HG03460 (cell line): Measurements from ENCODE around the gene ARGFX.
"Not testable (repeated sequence)": the region's sequence is repeated elsewhere in the genome, so short reads cannot be mapped to it uniquely, and the experiment has no call there.

Experiments
- ATAC-seq: cut with Tn5 transposase; IDR thresholded peaks from one replicate; pipeline ENCODE4 v1.9.1; 2021; ENCODE audit not compliant: unreplicated experiment

The ARGFX gene

DNA sequence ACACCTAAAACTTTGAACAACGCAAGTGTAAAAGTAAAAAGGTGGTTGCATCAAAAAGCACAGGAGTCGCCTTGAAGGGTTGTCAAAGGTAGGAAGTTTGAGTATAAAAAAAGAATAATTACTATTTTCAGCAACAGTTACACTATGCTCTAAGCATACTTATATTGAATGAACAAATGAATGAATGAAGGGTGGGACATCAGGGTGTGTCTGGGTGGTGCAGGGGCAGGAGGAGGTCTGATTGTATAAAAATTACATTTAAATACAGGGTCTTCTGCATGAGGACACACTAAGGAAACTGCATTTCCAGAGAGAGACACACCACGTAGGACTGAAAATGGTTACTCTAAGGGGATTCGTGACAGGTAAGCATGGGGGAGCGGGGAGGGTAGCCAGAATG, at the start of gene ARGFX:
ARGFX (plus strand) TSS at position 301 of the 400 bp plus-strand sequence. CDS start 2,765 bp downstream, outside the sequence.
- ATAC-seq, result no peak

GRCh38 chr3:121517953-121518655, 49.6 kb upstream of the ARGFX start:
- ATAC-seq, result no peak

GRCh38 chr3:121520510-121520909, 47.2 kb upstream of the ARGFX start:
- no peak for ATAC-seq

- no peak for ATAC-seq
Observed at GRCh38 chr3:121529308-121529707, 38.4 kb upstream of the ARGFX start.

DNA sequence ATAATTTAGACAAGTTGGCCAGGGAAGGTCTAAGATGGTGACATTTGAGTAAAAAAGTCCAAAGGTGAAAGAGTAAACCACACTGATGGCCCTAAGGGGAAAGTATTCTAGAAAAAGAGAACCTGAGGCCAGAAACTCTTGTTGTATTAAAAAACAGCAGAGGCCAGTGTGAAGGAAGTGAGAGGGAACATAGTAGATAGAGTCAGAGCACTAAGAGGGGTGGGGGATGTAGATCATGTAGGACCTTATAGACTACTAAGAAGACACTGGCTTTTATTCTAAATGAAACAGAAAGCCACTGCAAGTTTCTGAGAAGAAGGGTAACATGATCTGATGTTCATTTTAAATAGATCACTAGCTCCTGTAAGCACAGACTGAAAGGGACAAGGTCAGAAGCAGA, 36.5 kb upstream of the ARGFX start:
- no peak for ATAC-seq

- no peak for ATAC-seq
Observed at GRCh38 chr3:121542924-121543323, 24.8 kb upstream of the ARGFX start.

GRCh38 chr3:121545049-121545573, 22.6 kb upstream of the ARGFX start:
- no peak for ATAC-seq

DNA sequence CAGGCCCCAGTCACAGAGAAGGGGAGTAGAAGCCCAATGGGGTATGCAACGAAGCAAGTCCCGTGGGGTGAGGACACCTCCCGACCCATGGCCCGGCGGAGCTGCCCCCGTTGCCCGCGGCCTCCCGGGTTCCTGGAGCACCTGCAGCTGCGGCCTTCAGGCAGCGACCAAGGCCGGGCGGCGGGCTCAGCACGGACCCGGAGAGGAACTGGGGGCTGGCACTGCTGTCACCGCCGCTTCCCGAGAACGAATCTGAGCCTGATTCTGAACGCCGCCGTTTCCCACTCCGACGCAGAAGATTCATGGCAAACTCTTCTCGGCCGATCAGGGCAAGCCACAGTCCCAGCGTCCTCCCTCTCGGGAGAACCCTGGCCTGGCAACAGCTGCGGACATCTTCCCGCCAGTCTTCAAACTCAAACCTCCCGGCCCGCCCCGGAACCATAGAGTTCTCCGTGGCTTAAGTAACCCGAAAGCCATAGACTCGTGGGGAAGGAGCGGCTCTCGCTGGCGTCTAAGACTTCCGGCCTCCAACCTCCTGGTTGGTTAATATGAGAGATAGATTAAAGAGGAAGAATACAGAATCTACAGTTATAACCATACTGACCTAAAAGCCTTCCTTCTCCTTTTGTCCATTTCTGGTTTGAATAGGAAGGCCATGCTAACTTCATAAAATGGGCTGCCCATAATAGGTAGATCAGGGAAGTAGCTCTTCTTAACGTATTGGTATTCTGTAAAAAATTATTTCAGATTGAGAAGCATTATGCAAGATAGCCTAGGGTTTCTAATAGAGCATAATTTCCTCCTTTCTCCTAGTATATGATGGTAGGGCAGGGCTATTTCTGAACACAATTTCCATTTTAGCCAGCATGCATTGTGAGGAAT, 21.9 kb upstream of the ARGFX start, which contains the start of gene POLQ:
POLQ (minus strand) TSS at position 415 of the 882 bp plus-strand sequence; CDS start at position 304, 111 bp downstream.
- ATAC-seq, result peak; percentile 82

GRCh38 chr3:121552379-121552778, 15.4 kb upstream of the ARGFX start:
- no peak for ATAC-seq

- no peak for ATAC-seq
Observed at GRCh38 chr3:121552797-121553196, 15.0 kb upstream of the ARGFX start.

DNA sequence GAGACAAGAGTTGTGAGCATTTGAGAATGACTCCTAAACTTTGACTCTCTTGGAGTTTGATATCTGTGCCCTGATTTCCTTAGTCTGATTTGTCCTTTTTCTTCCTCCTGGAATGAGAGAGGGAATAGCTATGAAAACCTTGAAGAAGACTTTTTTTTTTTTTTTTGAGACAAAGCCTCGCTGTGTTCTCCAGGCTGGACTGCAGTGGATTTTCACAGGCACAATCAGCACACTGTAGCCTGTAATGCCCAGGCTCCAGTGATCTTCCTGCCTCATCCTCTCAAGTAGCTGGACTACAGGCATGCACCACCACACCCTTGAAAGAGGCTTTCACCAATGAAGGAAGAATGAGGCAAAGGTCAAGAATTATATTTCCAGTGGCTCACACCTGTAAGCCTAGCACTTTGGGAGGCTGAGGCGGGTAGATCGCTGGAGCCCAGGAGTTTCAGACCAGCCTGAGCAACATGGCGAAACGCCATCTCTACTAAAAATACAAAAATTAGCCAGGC, 10.3 kb upstream of the ARGFX start:
- ATAC-seq, result no peak

GRCh38 chr3:121562148-121562547, 5.6 kb upstream of the ARGFX start:
- ATAC-seq, result no peak

GRCh38 chr3:121566773-121567172, 976 bp upstream of the ARGFX start:
- ATAC-seq, result no peak

GRCh38 chr3:121574449-121574848, 6.7 kb downstream of the ARGFX start:
- no peak for ATAC-seq

DNA sequence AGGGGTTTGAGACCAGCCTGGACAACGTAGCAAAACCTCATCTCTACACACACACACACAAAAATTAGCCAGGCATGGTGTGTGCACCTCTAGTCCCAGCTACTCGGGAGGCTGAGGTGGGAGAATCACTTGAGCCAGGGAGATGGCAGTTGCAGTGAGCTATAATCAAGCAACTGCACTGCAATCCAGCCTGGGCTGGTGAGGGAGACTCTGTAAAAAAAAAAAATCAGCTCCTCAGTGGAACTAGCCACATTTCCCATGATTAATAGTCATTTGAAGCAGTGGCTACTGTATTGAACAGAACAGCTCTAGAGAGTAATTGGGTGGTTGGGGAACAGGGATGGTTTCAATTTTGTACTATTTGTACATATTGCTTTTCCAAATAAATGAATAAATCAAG, 13.9 kb downstream of the ARGFX start:
- ATAC-seq, result no peak

GRCh38 chr3:121584418-121584817, 16.7 kb downstream of the ARGFX start:
- ATAC-seq, result no peak

DNA sequence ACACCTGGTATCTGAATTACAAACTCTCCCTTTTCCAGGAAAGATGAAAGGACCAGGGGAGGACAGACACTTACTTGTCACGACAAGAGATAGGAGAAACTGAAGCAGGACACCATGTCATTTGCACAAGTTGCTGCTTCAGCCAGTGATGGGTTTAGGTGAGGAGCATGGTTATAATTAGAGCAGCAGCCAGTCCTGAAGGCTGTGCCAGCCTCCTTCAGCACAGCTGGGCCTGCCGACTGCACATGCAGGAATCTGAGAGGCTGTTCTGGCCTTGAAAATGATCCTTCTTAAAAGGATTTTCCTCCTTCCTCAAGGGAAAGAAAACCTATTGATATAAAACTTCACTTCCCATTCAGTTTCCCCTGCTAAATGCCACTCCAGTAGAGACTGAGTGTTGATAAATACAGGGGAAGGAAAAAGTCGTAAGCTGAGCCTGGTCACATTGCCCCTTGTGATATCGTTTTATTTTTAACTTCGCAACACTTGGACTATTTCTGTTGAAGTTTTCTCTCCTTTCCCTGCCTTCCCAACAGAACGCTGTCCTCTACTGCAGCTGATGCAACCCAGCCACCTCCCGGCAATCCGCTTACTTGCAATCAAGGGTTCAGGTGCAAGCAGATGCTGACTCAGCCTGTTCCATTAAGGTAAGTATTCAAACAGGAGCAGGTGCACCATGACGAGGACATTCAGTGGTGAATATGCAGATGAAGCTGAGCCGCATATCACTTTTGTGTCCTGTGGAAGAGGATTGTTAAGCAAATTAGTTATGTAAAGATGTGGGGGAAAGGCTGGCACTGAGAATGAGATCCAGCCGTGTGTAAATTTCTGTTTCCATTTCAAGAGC, 25.3 kb downstream of the ARGFX start, which contains the start of gene FBXO40:
FBXO40 (plus strand) TSS at position 524 of the 847 bp plus-strand sequence. CDS start 27,197 bp downstream, outside the sequence.
- ATAC-seq, result peak; percentile 62

GRCh38 chr3:121593806-121594205, 26.1 kb downstream of the ARGFX start:
- not testable (repeated sequence) for ATAC-seq

DNA sequence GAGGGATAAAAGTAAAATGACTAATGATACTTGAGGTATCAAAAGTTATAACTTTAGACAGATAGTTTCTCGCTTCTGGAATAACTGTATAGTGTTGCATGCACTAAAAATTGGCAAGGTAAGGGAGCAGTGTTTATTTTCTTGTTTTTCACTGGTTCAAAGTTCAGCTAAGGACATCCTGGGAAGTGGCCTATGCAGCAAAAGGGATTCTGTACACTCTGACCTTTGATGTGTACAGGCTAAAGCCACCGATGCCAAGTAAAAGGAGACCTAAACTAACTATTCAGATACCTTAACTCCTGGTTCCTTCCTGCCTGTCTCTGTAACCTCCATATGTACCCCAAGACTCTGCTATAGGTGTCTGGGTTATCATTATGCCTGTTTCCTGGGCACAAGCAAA, 27.1 kb downstream of the ARGFX start:
- ATAC-seq, result no peak

- ATAC-seq, result no peak
Observed at GRCh38 chr3:121595765-121596406, 28.1 kb downstream of the ARGFX start.
